Ureter (tissue), 1 donor: ENCODE measurements around the gene SLC39A5. TPM values are rescaled to one million over a fixed set of nuclear protein-coding genes. Genes with fewer than 3 reads are reported as not detected.
"Not testable (repeated sequence)": the region's sequence is repeated elsewhere in the genome, so short reads cannot be mapped to it uniquely, and the experiment has no call there.

Experiments used
- DNase-seq: peaks from one replicate; pipeline ENCODE4 v3.0.0-alpha.2; 2020; ENCODE audit warnings: low spot score
- total RNA-seq: library from RNA; stranded (reverse); gene quantifications from one replicate; pipeline ENCODE4 v1.2.4, GENCODE V29; 2023
- donor health status: DM: yes; HTN: yes; CAD: no.

The SLC39A5 gene
- total RNA-seq, 1 donor from 2014 or later: 0.57 TPM

DNA sequence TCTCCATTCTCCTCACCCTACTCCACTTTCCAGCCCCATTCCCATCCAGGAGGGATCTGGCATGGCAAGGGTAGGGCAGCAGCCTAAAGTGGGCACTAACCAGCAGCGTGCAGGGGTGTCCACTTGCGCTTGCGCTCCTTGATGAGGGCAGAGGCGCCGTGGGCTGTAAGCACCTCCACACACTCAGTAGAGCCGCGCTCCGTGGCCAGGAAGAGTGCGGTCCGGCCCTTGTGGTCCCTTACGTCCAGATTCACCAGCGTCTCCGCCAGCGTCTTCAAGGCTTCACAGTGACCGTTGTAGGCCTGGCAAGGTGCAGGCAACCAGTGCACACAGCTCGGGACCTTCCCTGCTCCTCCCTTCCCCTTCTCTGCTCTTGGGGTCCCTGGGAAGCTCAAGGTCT lies 18.1 kb downstream of the SLC39A5 start:
- no peak for DNase-seq

DNA sequence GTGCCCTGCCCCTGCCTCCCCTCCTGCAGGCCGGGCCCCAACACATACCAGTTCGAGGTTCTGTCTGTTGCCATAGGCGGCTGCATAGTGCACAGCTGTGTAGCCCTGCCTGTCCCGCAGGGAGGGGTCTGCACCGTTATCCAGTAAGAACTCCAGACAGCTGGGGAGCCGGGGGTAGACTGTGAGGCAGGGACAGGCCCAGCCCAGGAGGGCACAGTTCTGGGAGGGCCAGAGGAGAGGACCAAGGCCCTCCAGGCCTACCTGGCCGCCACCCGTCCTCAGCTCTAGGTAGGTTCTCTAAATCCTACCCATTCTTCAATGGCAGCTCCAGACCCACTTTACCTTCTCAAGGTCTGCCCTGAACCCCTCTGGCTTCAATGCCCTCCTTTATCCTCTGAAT lies 18.9 kb downstream of the SLC39A5 start:
- DNase-seq: no peak

DNA sequence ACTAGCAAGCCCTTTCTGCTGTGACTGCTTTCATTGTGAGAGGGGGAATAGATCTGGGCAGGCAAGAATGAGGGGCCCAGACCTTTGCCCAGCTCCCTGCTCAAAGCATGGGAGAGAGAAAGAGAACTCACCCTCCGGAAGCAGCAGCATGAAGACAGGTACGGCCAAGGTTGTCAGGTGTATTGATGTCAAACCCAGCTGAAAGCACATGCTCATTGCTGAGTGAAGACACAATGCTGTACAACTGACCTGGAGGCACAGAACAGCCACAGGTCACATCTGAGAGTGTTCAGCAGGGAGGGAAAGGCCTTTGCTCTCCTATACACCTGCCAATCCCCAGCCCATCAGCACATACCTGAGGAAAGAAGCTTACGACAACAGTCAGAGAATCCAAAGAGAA lies 22.8 kb downstream of the SLC39A5 start:
- no peak for DNase-seq

DNA sequence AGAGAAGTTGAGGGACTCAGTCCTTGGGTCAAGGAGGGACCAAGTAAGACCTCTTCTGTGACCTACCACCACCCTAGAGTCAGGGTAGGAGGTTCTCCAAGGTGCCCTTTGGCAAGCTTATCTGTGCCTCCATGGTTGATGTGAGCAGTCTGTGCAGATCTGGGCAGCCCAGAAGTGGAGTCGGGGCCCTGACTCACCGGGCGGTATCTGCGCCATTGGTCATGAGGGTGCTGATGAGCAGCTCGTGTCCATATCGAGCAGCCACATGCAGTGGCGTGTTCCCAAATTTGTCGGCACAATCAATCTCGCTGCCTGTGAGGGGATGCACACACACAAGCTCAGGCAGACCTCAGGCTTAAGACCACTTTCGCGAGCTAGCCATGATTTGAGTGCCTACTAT lies 23.2 kb downstream of the SLC39A5 start:
- no peak for DNase-seq

DNA sequence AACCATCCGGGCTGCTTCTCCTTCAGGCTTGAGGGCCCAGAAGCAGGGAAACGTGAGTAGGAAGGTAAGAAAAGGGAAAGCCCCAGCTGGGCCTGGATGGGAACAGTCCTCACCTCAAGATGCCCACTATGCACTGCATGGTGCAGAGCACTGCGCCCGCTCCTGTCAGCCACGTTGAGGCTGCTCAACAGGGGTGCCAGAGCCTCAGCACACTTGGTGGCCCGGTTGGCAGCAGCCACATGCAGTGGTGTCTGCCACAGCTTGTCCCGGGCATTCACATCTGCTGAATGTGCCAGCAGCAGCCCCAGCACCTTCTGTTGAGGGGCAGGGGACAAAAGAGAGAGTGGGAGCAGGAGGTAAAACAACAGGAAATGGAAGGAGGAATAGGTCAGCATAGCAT lies 25.8 kb downstream of the SLC39A5 start:
- no peak for DNase-seq

DNA sequence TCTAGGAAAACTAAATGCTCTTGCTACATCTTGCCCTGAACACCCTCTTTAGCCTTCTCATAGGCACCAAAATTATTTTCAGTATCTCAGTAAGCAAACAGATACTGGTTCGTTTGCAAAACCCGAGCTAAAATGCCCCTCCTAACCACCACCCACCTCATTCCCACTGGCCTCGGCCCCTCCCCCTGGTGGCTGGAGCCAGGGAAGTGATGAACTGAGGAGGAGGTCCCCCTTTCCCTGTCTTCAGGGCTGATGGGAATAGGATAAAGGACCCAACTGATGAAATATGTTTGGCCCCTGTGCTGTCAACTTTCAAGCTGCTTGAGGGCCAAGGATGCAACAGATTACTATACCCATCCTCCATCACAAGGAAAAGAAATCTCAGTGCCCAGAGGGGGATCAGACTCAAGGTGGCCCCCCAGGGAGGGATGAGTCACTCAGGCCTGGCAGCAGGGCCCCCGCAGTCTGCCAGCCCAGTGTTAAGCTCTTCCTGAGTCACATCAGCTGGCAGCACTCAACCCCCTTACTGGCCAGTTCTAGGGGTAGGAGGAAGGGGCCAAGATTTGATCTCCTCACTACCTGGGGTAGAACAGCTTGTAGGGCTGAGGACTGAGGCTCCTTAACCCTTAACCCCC lies 26.6 kb downstream of the SLC39A5 start:
- DNase-seq: no peak

DNA sequence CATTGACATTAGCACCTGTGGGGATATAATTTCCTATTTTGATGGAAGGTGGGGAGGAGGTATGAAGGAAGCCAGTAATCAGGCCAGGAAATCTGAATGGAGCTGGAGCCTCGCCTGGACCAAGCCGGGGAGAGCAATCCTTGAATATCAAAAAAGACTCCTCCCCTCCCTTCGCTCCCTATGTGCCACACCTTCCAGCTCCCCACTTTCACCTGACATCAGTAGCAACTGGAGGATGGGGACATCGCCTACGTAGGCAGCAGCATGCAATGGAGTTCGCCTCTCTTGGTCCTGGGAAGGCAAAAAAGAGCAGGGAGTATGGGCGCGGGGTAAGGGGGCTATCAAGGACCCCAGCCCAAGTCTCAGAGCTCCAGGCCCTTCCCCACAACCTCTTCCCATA lies 27.2 kb downstream of the SLC39A5 start:
- DNase-seq: no peak

DNA sequence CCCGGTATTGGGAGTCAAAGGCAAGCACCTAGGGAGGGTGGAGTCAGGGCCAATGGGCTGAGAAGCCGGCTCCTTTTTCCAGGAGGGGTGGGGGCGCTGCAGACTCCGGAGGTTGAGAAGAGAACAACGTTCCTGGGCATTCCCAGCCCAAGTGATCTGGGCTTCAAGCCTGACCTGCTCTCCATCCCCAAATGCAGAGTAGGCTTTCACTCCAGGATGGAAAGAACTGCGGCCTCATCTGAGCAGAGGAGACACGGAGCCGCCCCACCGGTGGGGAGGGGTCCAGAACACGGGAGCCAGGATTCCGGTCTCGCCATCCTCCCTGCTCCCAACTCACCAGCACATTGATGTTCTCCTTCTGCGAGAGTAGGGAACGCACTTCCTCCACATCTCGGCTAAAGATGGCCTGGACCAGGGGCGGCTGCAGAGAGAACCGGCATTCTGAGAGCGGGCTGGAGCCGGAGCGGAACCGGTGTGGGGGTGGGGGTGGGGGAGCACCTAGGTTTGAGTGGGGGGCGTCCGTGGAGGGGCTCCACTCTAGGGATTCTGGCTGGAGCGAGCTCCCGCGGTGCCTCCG lies 27.7 kb downstream of the SLC39A5 start:
- no peak for DNase-seq

DNA sequence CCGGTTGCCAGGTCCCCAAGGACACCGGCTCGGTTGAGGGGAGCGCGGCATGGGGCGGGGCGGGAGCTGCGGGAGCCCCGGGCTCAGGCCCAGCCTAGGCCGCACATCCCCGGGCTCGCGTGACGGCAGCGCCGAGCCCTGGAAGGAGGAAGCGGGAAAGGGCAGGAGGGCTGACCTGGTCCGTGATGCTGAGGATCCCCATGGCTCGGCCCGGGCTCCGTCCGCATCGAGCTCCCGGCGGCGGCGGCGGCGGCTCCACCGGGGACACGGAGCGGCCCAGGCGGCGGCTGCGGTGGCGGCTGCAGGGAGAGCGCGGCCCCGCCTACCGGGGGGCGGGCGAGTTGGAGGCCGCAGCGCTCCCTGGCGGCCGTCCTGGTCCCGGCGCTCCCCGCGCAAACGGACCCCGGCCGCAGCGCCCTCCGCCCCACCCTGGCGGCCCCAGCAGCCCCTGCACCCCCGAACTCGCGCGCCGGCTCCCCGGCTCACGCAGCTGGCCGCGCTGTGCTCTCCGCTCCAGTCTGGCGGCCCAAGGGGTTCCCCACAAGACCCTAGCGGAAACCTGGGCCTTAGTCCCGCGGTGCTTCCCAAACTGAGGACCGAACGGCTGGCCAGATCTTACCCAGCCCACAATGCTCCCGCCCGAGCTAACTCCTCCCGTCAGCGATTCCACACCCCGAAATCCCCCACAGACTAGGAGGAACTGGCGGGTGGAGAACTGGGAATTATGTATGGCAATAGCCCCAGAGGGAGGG lies 28.4 kb downstream of the SLC39A5 start, which contains the start of gene ANKRD52:
Gene ANKRD52, minus strand, starts transcription at position 317 of the 752 bp plus-strand sequence. Its CDS starts 115 bp downstream, at position 202.
- DNase-seq: peak; percentile 68

DNA sequence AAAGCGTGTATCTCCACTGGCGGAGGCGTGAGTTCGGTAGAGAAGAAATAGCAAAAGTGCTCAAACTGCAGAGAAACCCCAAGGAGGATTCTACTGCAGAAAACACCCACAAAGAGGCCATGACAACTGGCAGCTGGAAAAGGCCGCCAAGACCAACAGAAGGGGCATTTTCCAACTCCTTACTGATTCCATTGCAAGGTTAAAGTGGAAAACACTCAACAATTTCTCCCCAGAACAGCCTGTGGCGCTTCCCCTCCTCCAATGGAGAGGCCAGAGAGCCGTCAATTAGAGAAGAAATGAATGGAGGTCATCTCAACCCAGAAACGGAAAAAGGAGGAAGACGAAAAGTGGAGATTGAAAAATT lies 29.0 kb downstream of the SLC39A5 start:
- no peak for DNase-seq

DNA sequence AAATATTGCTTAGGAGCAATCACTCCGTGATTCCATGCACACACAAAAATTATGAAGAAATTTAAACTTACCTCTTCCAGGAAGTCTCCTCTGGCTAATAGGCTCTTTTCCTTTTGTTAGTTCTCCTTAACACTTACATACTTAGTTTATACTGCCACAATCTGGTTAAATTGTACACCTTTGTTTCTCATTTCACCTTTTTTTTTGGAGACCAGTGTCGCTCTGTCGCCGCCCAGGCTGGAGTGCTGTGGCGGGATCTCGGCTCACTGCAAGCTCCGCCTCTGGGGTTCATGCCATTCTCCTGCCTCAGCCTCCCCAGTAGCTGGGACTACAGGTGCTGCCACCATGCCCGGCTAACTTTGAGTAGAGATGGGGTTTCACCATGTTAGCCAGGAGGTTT lies 30.5 kb downstream of the SLC39A5 start:
- DNase-seq: no peak

DNA sequence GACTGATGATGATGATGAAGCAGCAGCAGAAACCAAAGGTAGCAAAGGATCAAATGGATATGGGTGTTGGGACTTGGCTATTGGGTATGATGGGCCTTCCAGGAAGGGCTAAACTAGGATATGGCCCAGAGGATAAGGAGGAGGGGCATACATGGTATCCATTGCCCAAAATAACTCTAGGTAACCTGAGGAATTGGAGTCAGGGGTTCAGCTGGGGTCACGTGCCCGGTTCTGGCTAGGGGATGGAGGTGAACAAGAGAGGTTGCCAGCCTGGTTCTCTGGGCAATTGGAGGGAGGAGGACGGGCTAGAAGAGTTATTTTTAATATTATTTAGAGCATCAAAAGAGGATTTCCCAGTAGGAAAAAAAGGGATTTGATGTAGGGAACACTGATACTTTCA lies 31.1 kb downstream of the SLC39A5 start:
- no peak for DNase-seq

DNA sequence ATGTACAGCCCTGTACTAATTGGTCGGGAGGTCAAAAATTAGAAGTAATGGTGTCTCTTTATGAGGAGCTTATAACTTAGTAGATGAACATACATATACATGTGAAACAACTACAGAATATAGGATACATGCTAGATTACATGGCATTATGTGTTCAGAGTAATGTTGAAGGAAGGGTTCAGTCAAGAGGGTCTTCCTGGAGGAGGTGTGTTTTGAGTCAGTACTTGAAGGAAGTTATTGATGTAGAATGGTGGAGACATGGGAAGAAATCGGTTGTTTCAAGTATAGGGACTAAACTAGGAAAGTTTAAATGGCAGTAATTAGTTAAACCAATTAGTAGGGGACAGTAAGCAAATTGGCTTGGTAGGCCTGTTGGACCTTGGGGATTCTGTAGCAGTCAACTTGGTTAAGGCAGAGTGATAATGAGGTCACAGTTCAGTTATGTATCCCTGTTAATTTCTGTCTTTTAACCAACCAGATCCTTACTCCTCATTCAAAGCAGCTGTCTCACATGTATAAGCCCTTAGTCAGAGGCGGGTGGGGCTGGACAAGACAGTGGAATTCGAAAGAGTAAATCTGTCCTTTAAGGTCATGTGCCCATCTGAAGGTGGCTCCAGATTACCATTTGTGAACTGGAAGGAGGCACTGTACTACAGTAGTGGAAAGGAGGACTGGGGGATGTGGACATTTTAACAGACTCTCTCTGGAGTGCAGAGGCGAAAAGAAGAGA lies 31.8 kb downstream of the SLC39A5 start:
- DNase-seq: no peak

DNA sequence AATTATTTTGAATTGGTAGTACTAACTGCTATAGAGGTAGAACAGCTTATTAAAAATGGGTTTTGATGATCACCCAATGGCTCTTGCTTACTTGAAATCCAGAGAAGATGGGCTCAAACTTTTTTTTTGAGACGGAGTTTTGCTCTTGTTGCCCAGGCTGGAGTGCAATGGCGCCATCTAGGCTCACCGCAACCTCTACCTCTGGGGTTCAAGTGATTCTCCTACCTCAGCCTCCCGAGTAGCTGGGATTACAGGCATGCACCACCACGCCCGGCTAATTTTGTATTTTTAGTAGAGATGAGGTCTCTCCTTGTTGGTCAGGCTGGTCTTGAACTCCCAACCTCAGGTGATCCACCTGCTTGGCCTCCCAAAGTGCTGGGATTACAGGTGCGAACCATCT lies 33.1 kb downstream of the SLC39A5 start:
- DNase-seq: not testable (repeated sequence)

DNA sequence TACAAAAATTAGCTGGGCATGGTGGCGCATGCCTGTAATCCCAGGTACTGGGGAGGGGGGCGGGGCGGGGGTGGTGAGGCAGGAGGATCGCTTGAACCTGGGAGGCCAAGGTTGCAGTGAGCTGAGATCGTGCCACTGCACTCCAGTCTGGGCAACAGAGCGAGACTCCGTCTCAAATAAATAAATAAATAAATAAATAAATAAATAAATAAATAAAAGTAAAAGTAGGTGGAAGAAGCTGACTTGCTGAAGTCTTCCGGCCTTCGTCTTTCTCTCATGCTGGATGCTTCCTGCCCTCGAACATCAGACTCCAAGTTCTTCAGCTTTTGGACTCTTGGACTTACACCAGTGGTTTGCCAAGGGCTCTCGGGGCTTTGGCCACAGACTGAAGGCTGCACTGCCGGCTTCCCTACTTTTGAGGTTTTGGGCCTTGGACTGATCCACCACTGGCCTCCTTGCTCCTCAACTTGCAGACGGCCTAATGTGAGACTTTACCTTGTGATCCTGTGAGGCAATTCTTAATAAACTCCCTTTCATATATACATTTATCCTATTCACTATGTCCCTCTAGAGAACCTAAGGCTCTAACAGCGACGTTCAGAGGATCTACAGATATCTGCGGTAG lies 36.3 kb downstream of the SLC39A5 start:
- DNase-seq: not testable (repeated sequence)

DNA sequence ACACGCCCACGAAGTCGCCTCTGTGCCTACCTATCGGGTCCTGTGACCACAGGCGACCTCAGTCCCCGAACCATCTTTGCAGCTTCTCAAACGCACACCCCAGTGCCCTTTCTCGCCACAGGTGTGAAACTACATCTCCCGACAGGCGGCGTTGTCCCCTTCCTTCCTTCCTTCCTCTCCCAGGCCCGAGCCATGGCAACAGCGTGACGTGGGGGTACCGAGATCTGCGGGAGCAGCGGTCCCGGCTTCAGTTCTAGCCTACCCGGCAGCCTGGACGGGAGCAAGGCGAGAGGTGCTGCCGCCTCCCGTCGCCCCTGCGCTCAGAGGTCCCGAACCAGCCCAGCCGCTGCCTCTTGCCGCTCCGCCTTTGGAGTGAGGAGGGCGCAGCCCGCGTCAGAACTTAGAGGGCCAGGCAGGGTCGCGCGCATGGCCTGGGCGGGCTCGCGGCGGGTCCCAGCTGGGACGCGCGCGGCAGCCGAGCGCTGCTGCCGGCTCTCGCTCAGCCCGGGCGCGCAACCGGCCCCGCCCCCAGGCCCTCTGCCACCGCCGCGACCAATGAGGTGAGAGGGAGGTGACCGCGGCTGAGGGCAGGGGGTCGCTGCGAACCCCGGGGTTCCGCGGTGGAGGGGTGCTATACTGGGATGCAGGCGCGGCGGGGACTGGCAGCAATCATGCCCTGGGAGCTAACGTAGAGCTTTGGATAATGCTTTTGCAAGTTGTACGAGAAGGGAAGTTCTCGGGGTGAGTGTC lies 37.0 kb downstream of the SLC39A5 start, which contains the start of gene COQ10A:
Gene COQ10A, plus strand, starts transcription at position 250 of the 750 bp plus-strand sequence. Its CDS starts 177 bp downstream, at position 427.
- DNase-seq: peak; percentile 91

DNA sequence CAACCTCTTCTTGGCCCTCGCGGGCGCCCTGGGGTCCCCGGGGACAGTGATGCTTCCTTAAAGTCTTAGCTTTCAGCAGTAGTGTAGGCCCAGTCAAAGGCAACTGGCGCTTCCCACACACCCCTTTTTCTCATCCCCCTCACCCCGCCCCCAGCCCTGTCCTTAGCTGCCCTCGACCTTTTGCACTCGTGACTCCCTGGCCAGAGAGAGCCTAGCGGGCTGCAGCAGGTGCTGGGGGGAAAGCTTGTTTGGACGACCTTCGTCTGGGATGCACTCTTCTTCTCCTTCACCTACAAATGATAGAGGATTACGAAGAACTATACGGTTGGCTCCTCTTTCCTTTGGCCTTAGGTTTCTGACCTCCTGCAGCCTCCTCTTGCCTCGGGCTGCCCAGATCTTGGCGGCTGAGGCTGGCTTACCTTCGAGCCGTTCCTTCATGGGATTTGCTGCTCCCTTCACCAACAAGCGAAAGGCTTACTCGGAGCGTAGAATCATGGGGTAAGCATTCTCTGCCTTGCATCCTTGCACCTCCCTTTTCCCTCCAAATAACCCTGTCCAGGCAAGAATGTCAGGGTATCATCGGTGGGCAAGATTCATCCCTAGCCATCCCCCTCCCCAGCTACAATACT lies 37.7 kb downstream of the SLC39A5 start:
- DNase-seq: no peak

DNA sequence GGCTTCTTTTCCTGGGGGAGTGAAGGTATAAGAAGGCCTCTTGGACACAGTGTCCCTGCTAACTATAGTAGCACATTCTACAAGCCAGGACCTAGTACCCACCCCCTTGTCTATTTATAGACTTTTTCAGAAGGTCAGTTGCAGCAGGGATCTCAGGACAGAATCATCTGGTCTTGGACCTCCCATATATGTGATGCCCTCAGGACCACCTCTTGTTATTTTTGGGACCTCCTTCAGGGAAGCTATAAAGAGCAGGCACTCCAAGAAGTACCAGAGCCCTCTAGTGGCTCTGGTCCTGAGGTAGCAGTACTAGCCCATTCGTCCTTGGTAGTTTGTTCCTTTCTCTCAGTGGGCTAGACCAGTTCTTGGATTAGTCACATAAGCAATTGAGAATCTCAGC lies 41.2 kb downstream of the SLC39A5 start:
- DNase-seq: no peak

DNA sequence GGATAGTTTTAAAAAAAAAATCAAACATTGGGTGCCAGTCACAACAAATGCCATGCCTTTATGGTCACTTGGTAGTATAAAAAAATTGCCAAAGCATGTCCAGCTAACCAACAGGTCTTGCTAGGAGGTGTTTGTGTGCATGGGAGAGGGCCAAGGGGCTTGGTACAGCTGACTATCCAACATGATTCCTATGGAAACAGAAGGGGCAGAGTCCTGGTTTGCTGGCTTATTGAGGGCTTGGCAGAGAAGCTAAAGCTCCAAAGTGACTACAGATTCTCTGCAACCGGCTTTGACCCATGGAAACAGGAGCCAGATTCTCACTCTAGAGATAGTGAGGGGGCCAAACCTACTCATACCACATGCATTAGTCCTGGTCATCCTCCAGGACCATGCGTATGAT lies 42.6 kb downstream of the SLC39A5 start:
- not testable (repeated sequence) for DNase-seq

DNA sequence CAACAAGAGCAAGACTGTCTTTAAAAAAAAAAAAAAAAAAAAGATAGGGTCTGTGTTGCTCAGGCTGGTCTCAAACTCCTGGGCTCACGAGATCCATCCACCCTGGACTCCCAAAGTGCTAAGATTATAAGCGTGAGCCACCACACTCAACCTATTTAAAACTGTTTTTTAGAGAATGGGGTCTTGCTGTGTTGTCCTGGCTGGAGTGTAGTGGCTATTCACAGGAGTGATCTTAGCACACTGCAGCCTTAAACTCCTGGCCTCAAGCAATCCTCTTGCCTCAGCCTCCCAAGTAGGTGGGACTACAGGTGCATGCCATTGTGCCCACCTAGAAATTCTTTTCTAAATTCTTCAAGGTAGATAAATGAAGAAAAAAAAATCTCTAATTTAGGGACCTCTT lies 44.4 kb downstream of the SLC39A5 start:
- DNase-seq: no peak

DNA sequence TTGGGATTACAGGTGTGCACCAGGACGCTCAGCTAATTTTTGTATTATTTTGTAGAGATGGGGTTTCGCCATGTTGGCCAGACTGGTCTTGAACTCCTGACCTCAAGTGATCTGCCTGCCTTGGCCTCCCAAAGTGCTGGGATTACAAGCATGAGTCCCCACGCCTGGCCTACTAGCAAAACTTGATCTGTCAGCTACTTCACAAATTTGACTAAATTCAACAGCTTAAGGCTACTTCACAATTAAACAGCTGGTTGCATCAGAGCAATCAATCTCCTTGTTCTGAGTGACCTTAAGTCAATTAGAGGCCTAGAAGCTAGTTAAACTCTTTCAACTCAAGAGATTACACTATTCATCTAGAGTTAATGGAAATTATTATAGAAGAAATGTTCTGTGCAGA lies 49.1 kb downstream of the SLC39A5 start:
- DNase-seq: no peak
